ENCODE measurements around the gene ACTG1.

ACTG1 gene

DNA sequence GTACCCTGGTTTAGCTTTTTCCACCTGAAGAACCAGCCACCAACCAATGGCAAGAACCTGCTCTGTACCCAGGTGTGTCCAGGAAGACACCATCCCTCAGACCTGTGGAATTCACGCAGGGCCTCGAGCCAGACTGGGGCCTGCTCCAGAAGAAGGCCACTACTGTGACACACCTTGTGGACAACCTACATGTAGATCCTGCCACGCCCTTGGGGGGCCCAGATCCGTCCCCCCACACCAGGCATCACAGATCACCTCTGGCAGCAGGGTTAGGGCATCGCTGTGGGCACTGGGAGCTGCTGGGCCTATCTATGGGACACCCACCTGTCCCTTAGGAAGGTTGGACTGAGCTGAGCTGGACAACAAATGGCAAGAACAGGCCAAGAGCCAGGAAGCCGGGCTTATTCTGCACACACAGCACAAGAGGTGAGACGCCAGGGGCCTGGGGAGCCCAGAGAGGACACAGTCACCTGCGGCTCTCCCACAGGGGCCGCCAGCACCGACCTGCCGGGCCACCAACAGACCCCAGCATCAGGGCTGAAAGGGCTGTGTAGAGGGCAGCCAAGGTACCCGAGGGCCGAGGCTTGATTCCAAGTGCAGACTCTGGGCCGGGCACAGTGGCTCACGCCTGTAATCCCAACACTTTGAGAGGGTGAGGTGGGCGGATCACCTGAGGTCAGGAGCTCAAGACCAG is 31.8 kb upstream of the ACTG1 start:
- Histone ChIP-seq H3K4me3 (ENCODE audit: insufficient read depth, low read depth, low read length, poor library complexity, severe bottlenecking) (no peak overlapping the region), H3K27me3 (replicated peaks; ENCODE audit: control insufficient read depth, insufficient read depth, low read length, poor library complexity, severe bottlenecking) (no peaks in the 10 kb centered on the region), H3K9me3 (ENCODE audit: control insufficient read depth, low read length) (no peaks in the 10 kb centered on the region), H3K27ac (ENCODE audit: insufficient read depth, low read length, poor library complexity, severe bottlenecking) (no peak overlapping the region), H3K4me1 (ENCODE audit: control insufficient read depth, insufficient read depth, low read length, poor library complexity, severe bottlenecking) (no peaks in the 10 kb centered on the region), H3K36me3 (ENCODE audit: control insufficient read depth, insufficient read depth, low read length) (peaks cover 67% of the 10 kb centered on the region)
- no peak for DNase-seq

GRCh38 chr17:81543756-81544155 is 31.2 kb upstream of the ACTG1 start:
- Histone ChIP-seq H3K27me3 (replicated peaks; ENCODE audit: control insufficient read depth, insufficient read depth, low read length, poor library complexity, severe bottlenecking) (no peaks in the 10 kb centered on the region), H3K27ac (ENCODE audit: insufficient read depth, low read length, poor library complexity, severe bottlenecking) (no peak overlapping the region), H3K9me3 (ENCODE audit: control insufficient read depth, low read length) (no peaks in the 10 kb centered on the region), H3K36me3 (ENCODE audit: control insufficient read depth, insufficient read depth, low read length) (peaks cover 66% of the 10 kb centered on the region), H3K4me1 (ENCODE audit: control insufficient read depth, insufficient read depth, low read length, poor library complexity, severe bottlenecking) (no peaks in the 10 kb centered on the region), H3K4me3 (ENCODE audit: insufficient read depth, low read depth, low read length, poor library complexity, severe bottlenecking) (no peak overlapping the region)
- no peak for DNase-seq

DNA sequence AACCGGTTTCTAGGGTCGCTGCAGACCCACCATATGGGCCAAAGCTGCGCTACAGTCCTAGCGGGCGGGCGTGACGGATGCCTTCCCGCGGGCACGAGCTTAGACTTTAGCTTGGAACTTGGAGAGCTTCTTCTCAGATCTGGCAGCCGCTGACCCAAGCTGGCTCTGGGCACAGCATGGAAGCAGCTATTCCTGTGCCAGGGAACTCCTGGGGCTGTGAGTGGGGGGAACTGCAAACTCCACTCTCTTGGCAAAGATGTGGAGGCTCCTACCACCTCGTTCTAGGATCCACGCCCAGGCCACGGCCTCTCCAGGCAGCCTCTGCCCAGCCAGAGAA is 30.7 kb upstream of the ACTG1 start:
- no peaks in the 10 kb centered on the region for H3K27me3 ChIP-seq (replicated peaks; ENCODE audit: control insufficient read depth, insufficient read depth, low read length, poor library complexity, severe bottlenecking)
- peaks cover 66% of the 10 kb centered on the region for H3K36me3 ChIP-seq (ENCODE audit: control insufficient read depth, insufficient read depth, low read length)
- H3K27ac ChIP-seq (ENCODE audit: insufficient read depth, low read length, poor library complexity, severe bottlenecking), result no peak overlapping the region
- DNase-seq, result no peak
- no peak overlapping the region for H3K4me3 ChIP-seq (ENCODE audit: insufficient read depth, low read depth, low read length, poor library complexity, severe bottlenecking)
- no peaks in the 10 kb centered on the region for H3K9me3 ChIP-seq (ENCODE audit: control insufficient read depth, low read length)
- no peaks in the 10 kb centered on the region for H3K4me1 ChIP-seq (ENCODE audit: control insufficient read depth, insufficient read depth, low read length, poor library complexity, severe bottlenecking)

- Histone ChIP-seq H3K4me1 (ENCODE audit: control insufficient read depth, insufficient read depth, low read length, poor library complexity, severe bottlenecking) (peaks cover under 1% of the 10 kb centered on the region), H3K9me3 (ENCODE audit: control insufficient read depth, low read length) (no peaks in the 10 kb centered on the region), H3K36me3 (ENCODE audit: control insufficient read depth, insufficient read depth, low read length) (peaks cover 60% of the 10 kb centered on the region), H3K27me3 (replicated peaks; ENCODE audit: control insufficient read depth, insufficient read depth, low read length, poor library complexity, severe bottlenecking) (no peaks in the 10 kb centered on the region), H3K27ac (ENCODE audit: insufficient read depth, low read length, poor library complexity, severe bottlenecking) (no peak overlapping the region), H3K4me3 (ENCODE audit: insufficient read depth, low read depth, low read length, poor library complexity, severe bottlenecking) (no peak overlapping the region)
- no peak for DNase-seq
These were observed 30.1 kb upstream of the ACTG1 start for GRCh38 chr17:81542431-81543338.

DNA sequence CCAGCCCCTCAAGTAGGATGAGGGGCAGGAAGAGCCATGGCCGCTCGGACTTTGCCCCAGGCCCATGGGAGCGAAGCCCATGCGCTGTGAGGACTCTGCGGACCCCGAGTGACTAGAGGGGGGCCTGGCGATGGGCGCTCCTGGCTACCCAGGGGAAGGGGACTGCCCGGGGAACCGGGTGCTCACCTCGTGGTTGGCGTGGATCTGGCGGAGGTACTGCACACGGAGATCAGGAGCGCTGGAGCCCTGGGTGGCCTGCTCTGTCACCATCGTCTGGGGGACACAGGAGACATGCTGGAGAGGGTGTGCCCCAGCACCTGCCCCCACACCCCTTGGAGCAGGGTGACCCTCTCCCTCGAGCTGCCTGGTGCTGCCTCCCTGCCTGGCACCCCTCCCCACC is 28.5 kb upstream of the ACTG1 start:
- no peak for DNase-seq
- H3K4me1 ChIP-seq (ENCODE audit: control insufficient read depth, insufficient read depth, low read length, poor library complexity, severe bottlenecking), result peaks cover 12% of the 10 kb centered on the region
- no peak overlapping the region for H3K27ac ChIP-seq (ENCODE audit: insufficient read depth, low read length, poor library complexity, severe bottlenecking)
- H3K27me3 ChIP-seq (replicated peaks; ENCODE audit: control insufficient read depth, insufficient read depth, low read length, poor library complexity, severe bottlenecking), result peaks cover 10% of the 10 kb centered on the region
- no peak overlapping the region for H3K4me3 ChIP-seq (ENCODE audit: insufficient read depth, low read depth, low read length, poor library complexity, severe bottlenecking)
- H3K9me3 ChIP-seq (ENCODE audit: control insufficient read depth, low read length), result no peaks in the 10 kb centered on the region
- H3K36me3 ChIP-seq (ENCODE audit: control insufficient read depth, insufficient read depth, low read length), result peaks cover 45% of the 10 kb centered on the region

- Histone ChIP-seq H3K4me3 (ENCODE audit: insufficient read depth, low read depth, low read length, poor library complexity, severe bottlenecking) (no peak overlapping the region), H3K4me1 (ENCODE audit: control insufficient read depth, insufficient read depth, low read length, poor library complexity, severe bottlenecking) (peaks cover 12% of the 10 kb centered on the region), H3K27me3 (replicated peaks; ENCODE audit: control insufficient read depth, insufficient read depth, low read length, poor library complexity, severe bottlenecking) (peaks cover 10% of the 10 kb centered on the region), H3K27ac (ENCODE audit: insufficient read depth, low read length, poor library complexity, severe bottlenecking) (no peak overlapping the region), H3K36me3 (ENCODE audit: control insufficient read depth, insufficient read depth, low read length) (peaks cover 40% of the 10 kb centered on the region), H3K9me3 (ENCODE audit: control insufficient read depth, low read length) (no peaks in the 10 kb centered on the region)
- DNase-seq, result no peak
These were observed 28.1 kb upstream of the ACTG1 start for GRCh38 chr17:81540676-81541027.

- no peaks in the 10 kb centered on the region for H3K9me3 ChIP-seq (ENCODE audit: control insufficient read depth, low read length)
- H3K27ac ChIP-seq (ENCODE audit: insufficient read depth, low read length, poor library complexity, severe bottlenecking), result no peak overlapping the region
- H3K4me1 ChIP-seq (ENCODE audit: control insufficient read depth, insufficient read depth, low read length, poor library complexity, severe bottlenecking), result peaks cover 12% of the 10 kb centered on the region
- peaks cover 36% of the 10 kb centered on the region for H3K36me3 ChIP-seq (ENCODE audit: control insufficient read depth, insufficient read depth, low read length)
- no peak for DNase-seq
- H3K27me3 ChIP-seq (replicated peaks; ENCODE audit: control insufficient read depth, insufficient read depth, low read length, poor library complexity, severe bottlenecking), result peaks cover 10% of the 10 kb centered on the region
- no peak overlapping the region for H3K4me3 ChIP-seq (ENCODE audit: insufficient read depth, low read depth, low read length, poor library complexity, severe bottlenecking)
These were observed 27.5 kb upstream of the ACTG1 start for GRCh38 chr17:81539961-81540675.

DNA sequence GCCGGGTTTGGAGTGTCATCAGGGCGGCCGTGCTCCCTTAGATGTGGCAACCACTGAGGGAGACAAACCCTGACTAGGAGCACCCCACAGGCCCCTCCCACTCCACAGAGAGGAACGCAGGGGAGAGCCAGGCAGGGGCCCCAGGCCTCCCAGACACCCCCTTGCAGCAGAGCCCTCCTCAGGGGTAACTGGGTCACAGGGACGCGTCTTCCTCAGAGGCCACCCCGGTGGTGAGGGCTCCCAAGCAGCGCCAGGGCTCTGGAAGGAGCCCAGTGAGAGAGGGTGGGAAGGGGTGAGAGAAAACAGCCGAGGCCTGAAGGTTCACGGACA is 26.9 kb upstream of the ACTG1 start:
- no peaks in the 10 kb centered on the region for H3K9me3 ChIP-seq (ENCODE audit: control insufficient read depth, low read length)
- H3K4me1 ChIP-seq (ENCODE audit: control insufficient read depth, insufficient read depth, low read length, poor library complexity, severe bottlenecking), result peaks cover 12% of the 10 kb centered on the region
- H3K27ac ChIP-seq (ENCODE audit: insufficient read depth, low read length, poor library complexity, severe bottlenecking), result no peak overlapping the region
- peaks cover 36% of the 10 kb centered on the region for H3K36me3 ChIP-seq (ENCODE audit: control insufficient read depth, insufficient read depth, low read length)
- no peak overlapping the region for H3K4me3 ChIP-seq (ENCODE audit: insufficient read depth, low read depth, low read length, poor library complexity, severe bottlenecking)
- DNase-seq, result no peak
- peaks cover 10% of the 10 kb centered on the region for H3K27me3 ChIP-seq (replicated peaks; ENCODE audit: control insufficient read depth, insufficient read depth, low read length, poor library complexity, severe bottlenecking)

DNA sequence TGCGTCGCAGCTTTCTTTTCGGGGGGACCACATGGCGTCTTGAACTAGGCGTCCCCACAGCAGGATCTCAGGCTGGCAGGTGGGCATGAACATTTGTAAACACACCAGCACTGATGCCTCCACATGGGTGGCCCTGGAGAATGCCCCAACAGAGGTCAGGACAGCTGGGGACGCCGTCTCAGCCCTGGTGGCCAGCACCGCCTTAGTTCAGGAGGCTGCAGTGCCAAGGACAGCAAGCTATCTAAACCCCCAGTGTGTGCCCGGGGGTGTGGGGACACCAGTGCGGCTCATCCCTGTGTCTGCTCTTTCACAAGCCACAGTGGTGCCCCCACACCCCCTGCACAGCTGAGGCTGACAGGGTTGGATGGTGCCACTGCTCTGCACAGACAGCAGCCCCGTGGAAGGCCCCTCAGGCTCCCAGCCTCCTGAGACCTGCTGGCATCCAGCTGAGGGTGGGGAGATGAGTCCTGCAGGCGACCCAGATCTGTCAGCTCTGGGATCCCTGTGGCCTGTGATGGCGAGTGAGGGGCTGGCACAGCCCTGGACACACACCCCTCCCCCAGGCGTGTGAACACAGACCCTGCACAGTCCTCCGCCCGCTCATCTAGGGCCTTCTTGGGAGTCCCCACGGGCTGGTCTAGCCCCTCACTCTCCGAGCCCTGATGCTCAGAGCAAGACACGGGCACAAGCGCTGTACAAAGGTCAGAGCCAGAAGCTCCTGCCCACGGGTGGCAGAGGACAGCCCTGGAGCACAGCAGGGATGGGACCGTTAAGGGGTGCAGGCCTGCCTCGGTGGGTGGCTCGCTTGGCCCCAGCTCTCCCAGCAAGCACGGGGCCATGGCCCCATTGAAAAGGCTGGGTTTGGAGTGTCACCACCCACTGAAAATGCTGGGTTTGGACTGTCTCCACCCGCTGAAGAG is 26.3 kb upstream of the ACTG1 start:
- no peaks in the 10 kb centered on the region for H3K9me3 ChIP-seq (ENCODE audit: control insufficient read depth, low read length)
- H3K27ac ChIP-seq (ENCODE audit: insufficient read depth, low read length, poor library complexity, severe bottlenecking), result no peak overlapping the region
- H3K4me1 ChIP-seq (ENCODE audit: control insufficient read depth, insufficient read depth, low read length, poor library complexity, severe bottlenecking), result peaks cover 12% of the 10 kb centered on the region
- no peak for DNase-seq
- H3K27me3 ChIP-seq (replicated peaks; ENCODE audit: control insufficient read depth, insufficient read depth, low read length, poor library complexity, severe bottlenecking), result peaks cover 12% of the 10 kb centered on the region
- peaks cover 30% of the 10 kb centered on the region for H3K36me3 ChIP-seq (ENCODE audit: control insufficient read depth, insufficient read depth, low read length)
- no peak overlapping the region for H3K4me3 ChIP-seq (ENCODE audit: insufficient read depth, low read depth, low read length, poor library complexity, severe bottlenecking)
